Effector memory CD4-positive, alpha-beta T cell (primary cell): Measurements from ENCODE around the gene ALG11.

Experiments used
- DNase-seq, 3 donors: peaks; one replicate each; pipeline ENCODE4 v3.0.0-alpha.2; 2020
- H3K27ac ChIP-seq: 2 replicates; pipeline ENCODE4 v1.7.0; 2013; ENCODE audit warnings: mild to moderate bottlenecking, low read length, moderate library complexity; ENCODE audit not compliant: insufficient read depth, poor library complexity, severe bottlenecking
- H3K27me3 ChIP-seq: replicated peaks from 2 replicates; pipeline ENCODE4 v1.7.0; 2013; ENCODE audit warnings: mild to moderate bottlenecking, low read length; ENCODE audit not compliant: insufficient read depth, control insufficient read depth, poor library complexity, severe bottlenecking
- H3K36me3 ChIP-seq: 2 replicates; pipeline ENCODE4 v1.7.0; 2013; ENCODE audit warnings: mild to moderate bottlenecking, low read length, moderate library complexity; ENCODE audit not compliant: control insufficient read depth, insufficient read depth
- H3K4me1 ChIP-seq: 2 replicates; pipeline ENCODE4 v1.7.0; 2013; ENCODE audit warnings: low read length, mild to moderate bottlenecking; ENCODE audit not compliant: control insufficient read depth, insufficient read depth, poor library complexity, severe bottlenecking
- H3K4me3 ChIP-seq: 2 replicates; pipeline ENCODE4 v1.7.0; 2013; ENCODE audit warnings: low read length, low read depth, mild to moderate bottlenecking; ENCODE audit not compliant: insufficient read depth, poor library complexity, severe bottlenecking
- H3K9me3 ChIP-seq: 2 replicates; pipeline ENCODE4 v1.7.0; 2013; ENCODE audit warnings: mild to moderate bottlenecking, low read length, moderate library complexity; ENCODE audit not compliant: control insufficient read depth
- total RNA-seq, 3 donors: gene quantifications; one replicate each; lab custom pipeline; 2026; lab: John Stamatoyannopoulos, UW

ALG11 gene, protein sequence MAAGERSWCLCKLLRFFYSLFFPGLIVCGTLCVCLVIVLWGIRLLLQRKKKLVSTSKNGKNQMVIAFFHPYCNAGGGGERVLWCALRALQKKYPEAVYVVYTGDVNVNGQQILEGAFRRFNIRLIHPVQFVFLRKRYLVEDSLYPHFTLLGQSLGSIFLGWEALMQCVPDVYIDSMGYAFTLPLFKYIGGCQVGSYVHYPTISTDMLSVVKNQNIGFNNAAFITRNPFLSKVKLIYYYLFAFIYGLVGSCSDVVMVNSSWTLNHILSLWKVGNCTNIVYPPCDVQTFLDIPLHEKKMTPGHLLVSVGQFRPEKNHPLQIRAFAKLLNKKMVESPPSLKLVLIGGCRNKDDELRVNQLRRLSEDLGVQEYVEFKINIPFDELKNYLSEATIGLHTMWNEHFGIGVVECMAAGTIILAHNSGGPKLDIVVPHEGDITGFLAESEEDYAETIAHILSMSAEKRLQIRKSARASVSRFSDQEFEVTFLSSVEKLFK
- 13.5 to 17.0 (median 13.5) reads per million in 3 donors for total RNA-seq

DNA sequence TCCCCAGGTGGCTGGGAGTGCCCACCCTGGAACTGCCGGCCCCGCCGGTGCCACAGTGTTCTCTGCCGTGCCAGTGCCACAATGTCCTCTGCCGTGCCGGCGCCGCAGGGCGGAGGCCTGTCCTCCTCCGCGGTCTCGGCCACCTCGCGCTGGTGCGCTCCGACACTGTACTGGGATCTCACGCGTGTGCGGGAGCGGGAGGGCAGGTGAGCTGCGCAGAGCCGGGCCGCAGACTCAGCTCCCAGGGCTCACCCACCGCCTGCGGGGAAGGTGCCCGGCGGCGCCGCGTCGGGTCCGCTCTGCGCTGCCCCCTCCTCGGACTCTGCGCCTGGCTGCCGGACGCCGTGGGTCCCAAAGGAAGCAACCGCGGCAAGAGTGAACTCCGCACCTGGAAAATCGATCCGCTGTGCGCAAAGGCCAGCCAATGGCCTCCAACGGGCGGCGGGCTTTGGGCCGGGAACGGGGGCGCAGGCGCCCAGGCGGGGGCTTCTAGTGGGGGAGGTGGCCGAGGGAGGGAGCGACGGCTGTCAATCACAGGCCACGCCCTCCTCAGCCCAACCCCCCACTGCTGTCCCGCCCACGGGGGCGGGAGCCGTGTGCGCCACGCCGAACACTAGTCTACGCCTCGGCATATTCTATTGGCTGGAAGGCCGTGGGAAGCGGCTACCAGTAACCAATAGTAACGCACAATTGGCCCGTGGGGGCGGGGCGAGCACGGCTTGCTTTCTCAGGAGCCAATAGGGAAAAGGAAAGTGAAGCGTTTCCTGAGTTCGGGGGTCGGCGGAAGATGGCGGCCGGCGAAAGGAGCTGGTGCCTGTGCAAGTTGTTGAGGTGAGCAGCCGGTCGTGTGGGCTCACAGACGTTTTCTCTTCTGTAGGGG is at the start of gene ALG11:
ALG11 (plus strand) TSS at position 767 of the 880 bp plus-strand sequence; CDS start at position 788, 21 bp downstream.
- Histone ChIP-seq H3K9me3 (no peaks in the 10 kb centered on the region), H3K4me1 (peaks cover 11% of the 10 kb centered on the region), H3K27ac (peak within 1 kb of the TSS; percentile 75), H3K36me3 (peaks cover 4% of the 10 kb centered on the region), H3K4me3 (peak within 1 kb of the TSS; percentile 94), H3K27me3 (no peaks in the 10 kb centered on the region)
- peak; percentile 98 to 99 (median 99) for DNase-seq

DNA sequence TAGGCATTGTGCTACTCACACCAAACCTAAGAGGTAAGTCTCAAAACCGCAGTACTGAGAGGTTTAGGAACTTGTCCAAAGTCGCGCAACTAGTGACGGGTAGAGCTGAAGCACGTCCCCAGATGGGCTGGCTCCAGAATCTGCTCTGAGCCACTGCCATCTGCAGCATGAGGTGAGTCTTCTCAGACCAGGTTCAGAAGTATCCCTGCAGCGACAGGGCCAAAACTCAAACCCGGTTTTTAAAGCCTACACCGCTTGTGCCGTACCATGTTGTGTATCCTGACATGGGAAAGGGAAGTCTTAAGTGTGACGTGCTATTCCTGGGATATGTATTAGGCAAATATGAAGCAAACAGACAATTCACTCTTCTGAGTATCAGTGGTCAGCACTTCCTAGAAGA is 46.0 kb upstream of the ALG11 start:
- no peaks in the 10 kb centered on the region for H3K27me3 ChIP-seq
- H3K36me3 ChIP-seq: no peaks in the 10 kb centered on the region
- no peak for DNase-seq
- no peak overlapping the region for H3K4me3 ChIP-seq
- H3K27ac ChIP-seq: no peak overlapping the region
- peaks cover 12% of the 10 kb centered on the region for H3K4me1 ChIP-seq
- no peaks in the 10 kb centered on the region for H3K9me3 ChIP-seq

DNA sequence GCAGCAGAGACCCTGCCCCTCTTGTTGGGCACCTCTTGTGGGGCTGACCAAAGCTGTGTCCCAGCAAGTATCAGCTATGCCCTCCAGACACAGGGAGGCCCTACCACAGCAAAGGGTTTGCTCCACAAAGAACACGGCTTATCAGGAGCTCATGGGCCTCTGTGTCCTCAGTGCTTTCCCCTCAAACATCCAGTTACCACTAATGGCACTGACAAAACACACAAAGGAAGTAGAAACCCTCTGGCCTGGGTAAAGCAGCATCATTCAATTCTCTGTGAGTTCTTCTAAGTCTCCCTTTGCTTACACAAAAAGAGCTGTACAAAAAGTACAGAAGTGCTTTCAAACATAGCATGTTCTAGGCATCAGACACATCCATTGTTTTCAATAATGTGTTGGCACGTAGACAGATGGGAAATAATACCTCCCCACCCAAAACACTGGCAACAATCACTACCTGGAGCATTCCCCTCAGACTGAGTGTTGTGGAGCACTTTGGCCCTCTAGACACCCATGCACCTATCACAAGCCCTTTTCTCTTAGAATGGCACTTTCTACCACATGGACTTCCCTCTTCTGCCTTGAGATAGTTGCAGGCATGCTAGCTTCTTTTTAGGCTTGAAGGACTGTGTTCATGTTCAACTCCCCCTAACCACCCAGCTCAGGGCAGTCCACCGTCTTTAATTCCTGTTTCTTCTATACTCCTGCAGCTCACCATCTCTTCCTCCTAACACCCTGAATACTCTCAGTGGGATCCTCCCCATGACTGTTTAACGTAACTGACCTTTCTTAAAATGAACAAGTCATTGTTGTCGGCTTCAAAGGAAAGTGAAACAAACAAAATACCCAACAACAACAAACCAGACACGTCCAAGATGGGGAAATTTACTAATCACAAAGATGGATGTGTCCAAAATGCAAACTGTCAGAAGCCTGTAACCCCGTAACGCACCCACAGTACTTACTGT is 44.4 kb upstream of the ALG11 start:
- Histone ChIP-seq H3K27me3 (no peaks in the 10 kb centered on the region), H3K27ac (no peak overlapping the region), H3K4me3 (no peak overlapping the region), H3K36me3 (no peaks in the 10 kb centered on the region), H3K4me1 (peaks cover 12% of the 10 kb centered on the region), H3K9me3 (no peaks in the 10 kb centered on the region)
- DNase-seq: no peak

DNA sequence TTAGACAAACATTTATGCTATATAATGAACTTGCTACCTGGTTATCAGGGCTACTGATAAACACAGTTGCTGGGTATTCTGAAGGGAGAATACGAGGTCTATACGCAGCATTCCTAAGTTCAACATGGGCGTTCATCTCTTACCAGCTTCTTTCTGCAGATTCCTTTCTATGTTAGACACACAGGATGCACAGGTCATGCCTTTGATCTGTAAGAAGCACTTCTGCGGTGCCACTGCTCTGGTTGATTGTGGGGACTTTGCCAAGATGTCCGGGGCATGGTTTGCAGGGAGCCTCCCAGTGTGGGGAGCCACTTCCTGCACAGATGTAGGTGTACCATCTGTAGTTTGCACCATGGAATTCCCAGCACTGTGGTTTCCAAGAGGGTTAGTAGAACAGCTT is 41.8 kb upstream of the ALG11 start:
- Histone ChIP-seq H3K36me3 (no peaks in the 10 kb centered on the region), H3K27ac (no peak overlapping the region), H3K9me3 (no peaks in the 10 kb centered on the region), H3K4me1 (peaks cover 12% of the 10 kb centered on the region), H3K27me3 (no peaks in the 10 kb centered on the region), H3K4me3 (no peak overlapping the region)
- no peak for DNase-seq

DNA sequence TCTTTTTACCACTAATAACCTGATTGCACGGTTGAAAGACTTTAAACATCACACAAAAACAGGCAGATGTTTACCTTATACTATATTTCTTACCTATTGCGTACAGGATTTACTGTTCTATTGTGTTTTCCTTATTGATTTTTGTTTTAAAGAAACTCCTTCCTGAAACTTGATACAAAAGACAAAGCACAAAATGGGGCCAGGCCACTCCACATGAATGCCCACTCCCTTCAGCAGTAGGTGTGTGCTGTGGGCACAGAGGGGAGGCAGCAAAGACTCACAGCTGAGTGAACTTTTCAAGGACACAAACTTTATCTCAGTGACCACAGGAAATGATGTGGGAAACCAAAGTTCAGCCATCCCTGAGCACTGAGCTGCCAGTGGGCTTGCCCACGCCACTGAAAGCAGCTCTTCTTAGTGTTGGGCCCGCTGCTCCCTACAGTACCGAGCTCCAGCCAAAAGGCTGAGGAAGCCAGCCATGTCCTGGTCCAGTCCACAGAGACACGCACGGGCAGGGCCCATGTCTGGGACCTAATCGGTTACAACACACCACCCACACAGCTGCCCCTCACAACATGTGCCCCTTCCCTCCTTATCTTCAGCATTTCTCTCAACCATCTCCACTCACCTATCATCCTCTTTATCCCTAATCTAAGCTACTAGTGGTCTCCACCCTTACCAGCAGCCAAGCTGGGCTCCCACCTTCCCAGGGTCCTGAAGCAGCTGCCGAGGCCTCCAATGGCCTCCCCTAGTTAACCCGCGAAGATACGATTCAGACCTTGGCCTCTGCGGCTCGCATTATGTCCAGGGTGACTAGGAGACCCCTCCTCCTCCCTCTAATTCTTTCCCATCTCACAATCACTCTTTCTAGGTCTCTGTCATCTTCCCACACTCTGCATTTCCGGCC is 40.4 kb upstream of the ALG11 start:
- Histone ChIP-seq H3K27me3 (no peaks in the 10 kb centered on the region), H3K4me1 (peaks cover 12% of the 10 kb centered on the region), H3K36me3 (no peaks in the 10 kb centered on the region), H3K9me3 (no peaks in the 10 kb centered on the region), H3K4me3 (no peak overlapping the region), H3K27ac (no peak overlapping the region)
- no peak for DNase-seq

DNA sequence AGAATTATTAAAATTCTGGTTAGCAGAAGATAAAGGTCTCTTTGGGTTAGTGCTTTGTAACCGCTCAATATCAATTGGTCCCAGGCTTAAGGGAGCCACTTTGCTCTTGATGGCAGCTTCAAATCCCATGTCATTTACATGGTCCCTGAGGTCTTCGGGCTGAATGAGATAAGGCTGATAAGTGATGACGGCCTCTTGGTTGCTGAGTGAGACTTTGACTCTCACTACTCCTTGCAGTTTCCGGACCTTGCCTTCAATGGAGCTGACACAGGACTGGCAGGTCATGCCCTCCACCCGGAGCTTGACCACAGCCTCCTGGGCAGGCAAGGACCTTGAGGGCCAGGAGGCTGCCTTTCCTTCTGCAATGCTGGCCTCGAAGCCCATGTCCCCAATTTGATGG is 37.7 kb upstream of the ALG11 start:
- peaks cover 6% of the 10 kb centered on the region for H3K4me1 ChIP-seq
- no peaks in the 10 kb centered on the region for H3K36me3 ChIP-seq
- no peak for DNase-seq
- no peaks in the 10 kb centered on the region for H3K27me3 ChIP-seq
- no peak overlapping the region for H3K4me3 ChIP-seq
- H3K9me3 ChIP-seq: no peaks in the 10 kb centered on the region
- H3K27ac ChIP-seq: no peak overlapping the region

DNA sequence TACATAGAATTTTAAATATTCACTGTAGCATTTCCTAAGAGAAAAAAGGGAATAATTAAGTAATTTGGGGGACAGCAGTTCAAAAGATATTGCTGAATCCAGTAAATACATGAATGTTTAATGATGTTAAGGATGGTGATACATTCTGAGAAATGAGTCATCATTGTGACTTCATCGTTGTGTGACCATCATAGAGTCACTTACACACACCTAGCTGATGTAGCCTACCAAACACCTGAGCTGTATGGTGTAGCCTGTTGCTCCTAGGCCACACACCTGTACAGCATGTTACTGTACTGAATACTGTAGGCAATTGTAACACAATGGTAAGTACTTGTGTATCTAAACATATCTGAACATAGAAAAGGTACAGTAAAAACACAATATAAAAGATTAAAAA is 35.8 kb upstream of the ALG11 start:
- Histone ChIP-seq H3K27me3 (no peaks in the 10 kb centered on the region), H3K27ac (no peak overlapping the region), H3K4me3 (no peak overlapping the region), H3K9me3 (no peaks in the 10 kb centered on the region), H3K36me3 (no peaks in the 10 kb centered on the region), H3K4me1 (no peaks in the 10 kb centered on the region)
- DNase-seq: no peak

DNA sequence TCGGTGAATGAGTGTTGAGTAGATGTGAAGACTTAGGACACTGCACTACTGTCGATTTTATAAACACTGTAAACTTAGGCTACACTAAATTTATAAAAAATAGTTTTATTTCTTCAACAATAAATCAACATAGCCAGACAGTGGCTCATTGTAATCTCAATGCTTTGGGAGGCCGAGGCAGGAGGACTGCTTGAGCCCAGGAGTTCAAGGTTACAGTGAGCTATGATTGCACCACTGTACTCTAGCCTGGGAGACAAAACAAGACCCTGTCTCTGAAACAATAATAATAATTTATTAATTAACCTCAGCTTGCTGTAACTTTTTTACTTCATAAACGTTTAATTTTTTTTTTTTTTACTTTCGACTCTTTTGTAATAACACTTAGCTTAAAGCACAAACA is 35.3 kb upstream of the ALG11 start:
- H3K27ac ChIP-seq: no peak overlapping the region
- no peak overlapping the region for H3K4me3 ChIP-seq
- DNase-seq: no peak
- H3K27me3 ChIP-seq: no peaks in the 10 kb centered on the region
- H3K36me3 ChIP-seq: no peaks in the 10 kb centered on the region
- H3K4me1 ChIP-seq: no peaks in the 10 kb centered on the region
- H3K9me3 ChIP-seq: no peaks in the 10 kb centered on the region

DNA sequence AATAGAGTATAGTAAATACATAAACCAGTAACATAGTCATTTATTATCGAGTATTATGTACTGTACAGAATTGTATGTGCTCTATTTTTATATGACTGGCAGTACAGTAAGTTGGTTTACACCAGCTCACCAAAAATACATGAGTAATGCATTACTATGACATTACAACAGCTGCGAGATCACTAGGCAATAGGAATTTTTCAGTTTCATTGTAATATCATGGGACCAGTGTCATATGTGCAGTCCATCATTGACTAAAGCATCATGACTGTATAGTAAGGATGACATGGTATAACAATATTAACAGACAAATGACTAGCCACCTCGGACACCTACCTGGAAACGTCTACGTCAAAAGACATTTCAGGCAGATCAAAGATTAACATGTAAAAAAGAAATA is 34.6 kb upstream of the ALG11 start:
- H3K27me3 ChIP-seq: no peaks in the 10 kb centered on the region
- DNase-seq: no peak
- H3K36me3 ChIP-seq: no peaks in the 10 kb centered on the region
- no peak overlapping the region for H3K27ac ChIP-seq
- H3K9me3 ChIP-seq: no peaks in the 10 kb centered on the region
- no peak overlapping the region for H3K4me3 ChIP-seq
- H3K4me1 ChIP-seq: no peaks in the 10 kb centered on the region
